K562 (cell line): Measurements from ENCODE around the gene PXN. TPM values are rescaled to one million over a fixed set of nuclear protein-coding genes. Genes with fewer than 3 reads are reported as not detected.

Experiments
- ARID1B ChIP-seq: fragments of 450-650 bp; IDR thresholded peaks from 2 replicates; pipeline ENCODE4 v1.6.1; 2016; ENCODE audit warnings: antibody characterized with exemption, mild to moderate bottlenecking, inconsistent platforms
- EGR1 ChIP-seq: fragments of 450-650 bp; conservative IDR thresholded peaks from 2 replicates; pipeline ENCODE4 v1.6.1; 2017; ENCODE audit warnings: mild to moderate bottlenecking
- FOXA3 ChIP-seq, 2 experiments: fragments of 450-650 bp in 1 of 2; sonication (generic) in 1 of 2; formaldehyde crosslinking; IDR thresholded peaks in 1 of 2; conservative IDR thresholded peaks in 1 of 2; 2 replicates each; pipeline versions ENCODE4 v1.4.0 to v1.8.0; 2020 to 2022; ENCODE audit warnings: mild to moderate bottlenecking in 2 of 2, missing genetic modification reagents in 1 of 2
- FOXK2 ChIP-seq, 2 experiments: fragments of 450-650 bp; IDR thresholded peaks in 1 of 2; conservative IDR thresholded peaks in 1 of 2; 2 replicates each; pipeline ENCODE4 v1.6.1; 2016; ENCODE audit warnings: low read depth in 2 of 2, mild to moderate bottlenecking in 1 of 2
- JUN ChIP-seq, 2 experiments: sonication (generic) in 1 of 2; formaldehyde crosslinking in 1 of 2; IDR thresholded peaks; 2 replicates each; pipeline versions ENCODE4 v1.6.1 to v1.8.0; 2012 to 2022; ENCODE audit warnings: borderline replicate concordance in 2 of 2, mild to moderate bottlenecking in 2 of 2, improper control_type of control experiment in 1 of 2, low read depth in 1 of 2, low read length in 1 of 2, missing genetic modification reagents in 1 of 2
- LEF1 ChIP-seq: fragments of 450-650 bp; IDR thresholded peaks from 2 replicates; pipeline ENCODE4 v1.6.1; 2016; ENCODE audit warnings: mild to moderate bottlenecking
- PRPF4 ChIP-seq: fragments of 200-400 bp; formaldehyde crosslinking; IDR thresholded peaks from one replicate; pipeline ENCODE4 v1.6.1; 2017; ENCODE audit warnings: low read length, low read depth, mild to moderate bottlenecking; ENCODE audit not compliant: insufficient read depth, poor library complexity, severe bottlenecking
- RB1 ChIP-seq: fragments of 450-650 bp; IDR thresholded peaks from 2 replicates; pipeline ENCODE4 v1.6.1; 2017; ENCODE audit warnings: low read depth, mild to moderate bottlenecking
- SOX6 ChIP-seq: fragments of 450-650 bp; IDR thresholded peaks from 2 replicates; pipeline ENCODE4 v1.6.1; 2014; ENCODE audit warnings: mild to moderate bottlenecking
- STAT5A ChIP-seq: IDR thresholded peaks from 2 replicates; pipeline ENCODE4 v1.6.1; 2012; ENCODE audit warnings: low read length, inconsistent platforms, borderline replicate concordance
- TEAD4 ChIP-seq, 2 experiments: sonication (generic) in 1 of 2; formaldehyde crosslinking in 1 of 2; IDR thresholded peaks; 2 replicates each; pipeline versions ENCODE4 v1.6.1 to v1.8.0; 2012 to 2022; ENCODE audit warnings: borderline replicate concordance in 1 of 2, inconsistent platforms in 1 of 2, low read length in 1 of 2, mild to moderate bottlenecking in 1 of 2, missing genetic modification reagents in 1 of 2
- ZNF263 ChIP-seq: sonication (generic); formaldehyde crosslinking; IDR thresholded peaks from 2 replicates; pipeline ENCODE4 v1.8.0; 2022; ENCODE audit warnings: mild to moderate bottlenecking, missing genetic modification reagents, borderline replicate concordance
- ZNF551 ChIP-seq: fragments of 250-450 bp; sonication (Bioruptor Pico); IDR thresholded peaks from 2 replicates; pipeline ENCODE4 v1.5.0; 2021; ENCODE audit warnings: mild to moderate bottlenecking, moderate library complexity
- polyA plus RNA-seq, 8 experiments: library from polyadenylated mRNA; depleted of rRNA in 4 of 8; stranded (reverse) in 5 of 8; unstranded in 3 of 8; fragments of >200 nt; fragmentation: Nextera tagmentation in 2 of 8; fragmentation: Illumina TruSeq in 1 of 8; extraction: Ambion mirVana in 2 of 8; extraction: Trizol in 1 of 8; gene quantifications; 2 replicates each; pipeline versions ENCODE4 v1.2.1 to v1.2.3, GENCODE V29; 2011 to 2014; ENCODE audit warnings: inconsistent platforms in 1 of 8, missing spikeins in 1 of 8
- total RNA-seq, 7 experiments: library from RNA; depleted of rRNA in 6 of 7; stranded (reverse); fragments of >200 nt in 6 of 7; fragmentation: Illumina TruSeq in 2 of 7; extraction: Trizol in 2 of 7; gene quantifications; 2 replicates each; pipeline versions ENCODE4 v1.2.1 to v1.2.3, GENCODE V29; 2011 to 2021; ENCODE audit warnings: low replicate concordance in 1 of 7
- TF ChIP-seq, protein P1 (sequence below), 2 experiments: fragments of 450-650 bp; formaldehyde crosslinking in 1 of 2; IDR thresholded peaks; 2 replicates each; pipeline versions ENCODE4 v1.4.0 to v1.6.1; 2014 to 2020; ENCODE audit warnings: mild to moderate bottlenecking in 2 of 2, borderline replicate concordance in 1 of 2, low read depth in 1 of 2
- TF ChIP-seq, protein P2 (sequence below): fragments of 450-650 bp; conservative IDR thresholded peaks from 2 replicates; pipeline ENCODE4 v1.6.1; 2016; ENCODE audit warnings: missing genetic modification characterization, low read depth, mild to moderate bottlenecking, missing compliant biosample characterization, moderate library complexity

The PXN gene
- total and polyA plus RNA-seq, 9 of the 15 experiments (the other 6 are each of a cell fraction or from before 2014, with no cell fraction given), result 4.0 to 74.1 (median 18.6) TPM

DNA sequence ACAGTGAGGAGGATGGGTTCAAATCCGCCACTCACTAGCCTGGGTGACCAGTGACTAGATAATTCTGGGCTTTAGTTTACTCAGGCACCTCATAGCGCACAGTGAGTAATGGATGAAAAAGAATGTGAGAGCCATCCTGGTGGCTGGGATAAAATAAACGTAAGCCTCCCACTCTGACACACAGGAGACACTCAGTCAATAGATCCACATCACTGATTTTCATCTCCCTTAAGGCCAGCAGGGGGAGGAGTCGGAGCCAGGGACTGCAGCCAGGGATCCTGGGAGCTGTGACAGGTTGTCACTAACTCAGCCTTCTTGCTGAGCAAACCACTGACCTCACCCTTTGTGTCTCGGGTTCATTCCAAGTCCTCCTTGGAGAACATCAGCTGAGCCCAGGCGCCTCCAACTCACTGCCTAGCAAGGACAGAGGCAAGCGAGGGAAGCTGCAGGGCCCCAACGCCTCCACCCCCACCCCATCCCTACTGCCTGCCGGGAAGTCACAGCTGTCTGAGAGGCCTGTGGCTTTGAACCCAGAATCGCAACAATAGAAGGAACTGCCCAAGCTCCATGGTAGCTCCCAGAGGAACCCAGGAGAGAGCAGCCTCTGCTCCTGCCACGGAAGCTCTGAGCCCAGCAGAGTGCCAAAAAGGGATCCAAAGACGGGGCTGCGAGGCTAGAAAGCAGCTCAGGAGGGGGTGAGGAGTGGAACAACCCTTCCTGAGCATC lies 30.7 kb downstream of the PXN start (continued):
- TF ChIP-seq, protein P1, sequence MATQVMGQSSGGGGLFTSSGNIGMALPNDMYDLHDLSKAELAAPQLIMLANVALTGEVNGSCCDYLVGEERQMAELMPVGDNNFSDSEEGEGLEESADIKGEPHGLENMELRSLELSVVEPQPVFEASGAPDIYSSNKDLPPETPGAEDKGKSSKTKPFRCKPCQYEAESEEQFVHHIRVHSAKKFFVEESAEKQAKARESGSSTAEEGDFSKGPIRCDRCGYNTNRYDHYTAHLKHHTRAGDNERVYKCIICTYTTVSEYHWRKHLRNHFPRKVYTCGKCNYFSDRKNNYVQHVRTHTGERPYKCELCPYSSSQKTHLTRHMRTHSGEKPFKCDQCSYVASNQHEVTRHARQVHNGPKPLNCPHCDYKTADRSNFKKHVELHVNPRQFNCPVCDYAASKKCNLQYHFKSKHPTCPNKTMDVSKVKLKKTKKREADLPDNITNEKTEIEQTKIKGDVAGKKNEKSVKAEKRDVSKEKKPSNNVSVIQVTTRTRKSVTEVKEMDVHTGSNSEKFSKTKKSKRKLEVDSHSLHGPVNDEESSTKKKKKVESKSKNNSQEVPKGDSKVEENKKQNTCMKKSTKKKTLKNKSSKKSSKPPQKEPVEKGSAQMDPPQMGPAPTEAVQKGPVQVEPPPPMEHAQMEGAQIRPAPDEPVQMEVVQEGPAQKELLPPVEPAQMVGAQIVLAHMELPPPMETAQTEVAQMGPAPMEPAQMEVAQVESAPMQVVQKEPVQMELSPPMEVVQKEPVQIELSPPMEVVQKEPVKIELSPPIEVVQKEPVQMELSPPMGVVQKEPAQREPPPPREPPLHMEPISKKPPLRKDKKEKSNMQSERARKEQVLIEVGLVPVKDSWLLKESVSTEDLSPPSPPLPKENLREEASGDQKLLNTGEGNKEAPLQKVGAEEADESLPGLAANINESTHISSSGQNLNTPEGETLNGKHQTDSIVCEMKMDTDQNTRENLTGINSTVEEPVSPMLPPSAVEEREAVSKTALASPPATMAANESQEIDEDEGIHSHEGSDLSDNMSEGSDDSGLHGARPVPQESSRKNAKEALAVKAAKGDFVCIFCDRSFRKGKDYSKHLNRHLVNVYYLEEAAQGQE (IDR thresholded peaks at IDR 0.05; ENCODE audit: borderline replicate concordance), result peak; percentile 39; the same call in 1 of the 2 replicates
- TF ChIP-seq, protein P1 (CRISPR knock-in tag; IDR thresholded peaks at IDR 0.05; ENCODE audit: low read depth), result no peak
- 0 out of 4 replicates have a peak, but pooled peaks of 1 of the 2 experiments have one; percentile 31 for TF ChIP-seq FOXK2 (conservative IDR thresholded peaks at IDR 0.05 in 1 of 2, IDR thresholded peaks at IDR 0.05 in 1 of 2; ENCODE audit: low read depth in 2 of 2)
- peak; percentile 64; the same call in 1 of the 2 replicates for TF ChIP-seq SOX6
- TF ChIP-seq RB1, result 0 out of 2 replicates have a peak, but pooled peaks have one; percentile 34
- peak; percentile 54; the same call in 1 of the 2 replicates for TF ChIP-seq ZNF263
- TF ChIP-seq EGR1, result peak; percentile 44
- TF ChIP-seq TEAD4 (IDR thresholded peaks at IDR 0.05; ENCODE audit: low read length), result peak; percentile 33; the same call in 1 of the 2 replicates
- no peak for TF ChIP-seq TEAD4 (CRISPR knock-in tag; IDR thresholded peaks at IDR 0.05; ENCODE audit: borderline replicate concordance)
- TF ChIP-seq, protein P2, sequence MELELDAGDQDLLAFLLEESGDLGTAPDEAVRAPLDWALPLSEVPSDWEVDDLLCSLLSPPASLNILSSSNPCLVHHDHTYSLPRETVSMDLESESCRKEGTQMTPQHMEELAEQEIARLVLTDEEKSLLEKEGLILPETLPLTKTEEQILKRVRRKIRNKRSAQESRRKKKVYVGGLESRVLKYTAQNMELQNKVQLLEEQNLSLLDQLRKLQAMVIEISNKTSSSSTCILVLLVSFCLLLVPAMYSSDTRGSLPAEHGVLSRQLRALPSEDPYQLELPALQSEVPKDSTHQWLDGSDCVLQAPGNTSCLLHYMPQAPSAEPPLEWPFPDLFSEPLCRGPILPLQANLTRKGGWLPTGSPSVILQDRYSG (tag), result no peak
- peak; percentile 62 for TF ChIP-seq ARID1B
- TF ChIP-seq ZNF551 (CRISPR knock-in tag), result no peak
- no peak for TF ChIP-seq PRPF4
- TF ChIP-seq JUN (IDR thresholded peaks at IDR 0.05; ENCODE audit: borderline replicate concordance, low read depth, low read length), result peak; percentile 71; the same call in 1 of the 2 replicates
- TF ChIP-seq JUN (CRISPR knock-in tag; IDR thresholded peaks at IDR 0.05; ENCODE audit: borderline replicate concordance), result no peak
- TF ChIP-seq STAT5A, result no peak
- TF ChIP-seq LEF1, result peak; percentile 23; the same call in 1 of the 2 replicates
- peak in 1 of 2 experiments; percentile 33; a peak in 1 of 4 replicates for TF ChIP-seq FOXA3 (CRISPR knock-in tag; conservative IDR thresholded peaks at IDR 0.05 in 1 of 2, IDR thresholded peaks at IDR 0.05 in 1 of 2)
